Measurements from ENCODE around the gene OR3A2. TPM values are rescaled to one million over a fixed set of nuclear protein-coding genes. Genes with fewer than 3 reads are reported as not detected.

OR3A2 gene
- total and polyA plus RNA-seq, 9 of the 15 experiments (the other 6 are each of a cell fraction or from before 2014, with no cell fraction given): not detected

DNA sequence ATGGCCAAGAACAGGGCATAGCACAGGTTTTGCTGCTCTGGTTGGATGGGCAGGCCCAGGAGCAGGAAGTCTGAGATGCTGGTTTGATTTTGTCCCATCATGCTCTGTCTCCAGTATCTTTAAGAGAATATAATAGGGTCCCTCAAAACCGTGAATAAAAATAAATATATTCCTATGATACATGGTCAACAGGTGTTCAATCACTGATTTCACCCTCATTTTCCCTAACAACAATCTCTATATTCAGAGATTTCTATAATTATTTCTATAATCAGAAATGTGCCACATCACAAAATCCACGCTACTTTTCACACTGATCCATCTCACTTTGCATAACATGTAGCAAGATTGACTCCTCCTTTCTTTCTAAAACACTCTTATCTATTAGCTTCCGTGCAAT, 47.6 kb upstream of the OR3A2 start, which contains the start of gene OR1E2:
Gene OR1E2, minus strand, starts transcription at position 101 of the 400 bp plus-strand sequence. Its CDS starts 0 bp downstream, at position 101.
- TF ChIP-seq, protein P1, sequence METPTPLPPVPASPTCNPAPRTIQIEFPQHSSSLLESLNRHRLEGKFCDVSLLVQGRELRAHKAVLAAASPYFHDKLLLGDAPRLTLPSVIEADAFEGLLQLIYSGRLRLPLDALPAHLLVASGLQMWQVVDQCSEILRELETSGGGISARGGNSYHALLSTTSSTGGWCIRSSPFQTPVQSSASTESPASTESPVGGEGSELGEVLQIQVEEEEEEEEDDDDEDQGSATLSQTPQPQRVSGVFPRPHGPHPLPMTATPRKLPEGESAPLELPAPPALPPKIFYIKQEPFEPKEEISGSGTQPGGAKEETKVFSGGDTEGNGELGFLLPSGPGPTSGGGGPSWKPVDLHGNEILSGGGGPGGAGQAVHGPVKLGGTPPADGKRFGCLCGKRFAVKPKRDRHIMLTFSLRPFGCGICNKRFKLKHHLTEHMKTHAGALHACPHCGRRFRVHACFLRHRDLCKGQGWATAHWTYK (CRISPR knock-in tag; IDR thresholded peaks at IDR 0.05): no peak
- TF ChIP-seq MTA1 (IDR thresholded peaks at IDR 0.05; ENCODE audit: borderline replicate concordance) (no peak), MYBL2 (IDR thresholded peaks at IDR 0.05; ENCODE audit: low read depth) (no peak), MYBL2 (CRISPR knock-in tag; IDR thresholded peaks at IDR 0.05; ENCODE audit: borderline replicate concordance) (no peak), DNMT1 (IDR thresholded peaks at IDR 0.05) (no peak), DDX20 (tag; IDR thresholded peaks at IDR 0.05; ENCODE audit: low read depth) (no peak), LARP7 (IDR thresholded peaks at IDR 0.05) (no peak), CBX1 (IDR thresholded peaks at IDR 0.05; ENCODE audit: low read depth) (no peak), GTF2A2 (tag; IDR thresholded peaks at IDR 0.05) (no peak), SUPT5H (IDR thresholded peaks at IDR 0.05) (no peak)
- TF ChIP-seq, protein P2, sequence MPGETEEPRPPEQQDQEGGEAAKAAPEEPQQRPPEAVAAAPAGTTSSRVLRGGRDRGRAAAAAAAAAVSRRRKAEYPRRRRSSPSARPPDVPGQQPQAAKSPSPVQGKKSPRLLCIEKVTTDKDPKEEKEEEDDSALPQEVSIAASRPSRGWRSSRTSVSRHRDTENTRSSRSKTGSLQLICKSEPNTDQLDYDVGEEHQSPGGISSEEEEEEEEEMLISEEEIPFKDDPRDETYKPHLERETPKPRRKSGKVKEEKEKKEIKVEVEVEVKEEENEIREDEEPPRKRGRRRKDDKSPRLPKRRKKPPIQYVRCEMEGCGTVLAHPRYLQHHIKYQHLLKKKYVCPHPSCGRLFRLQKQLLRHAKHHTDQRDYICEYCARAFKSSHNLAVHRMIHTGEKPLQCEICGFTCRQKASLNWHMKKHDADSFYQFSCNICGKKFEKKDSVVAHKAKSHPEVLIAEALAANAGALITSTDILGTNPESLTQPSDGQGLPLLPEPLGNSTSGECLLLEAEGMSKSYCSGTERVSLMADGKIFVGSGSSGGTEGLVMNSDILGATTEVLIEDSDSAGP (CRISPR knock-in tag; IDR thresholded peaks at IDR 0.05): no peak
- ChIA-PET POLR2A (no interaction called here), CTCF (ENCODE audit: low intra/inter-chr PET ratio) (no interaction called here)
- FAIRE-seq (no peak), ATAC-seq (no peak), DNase-seq (ENCODE audit: extremely low read depth in 1 of 4, low spot score in 3 of 4) (no peak)
- Histone ChIP-seq H3K27ac (ENCODE audit: extremely low read depth, low read depth, low read length) (no peak within 1 kb of the TSS), H3K4me3 (no peak within 1 kb of the TSS), H2AFZ (ENCODE audit: low read depth, low read length) (no peak within 1 kb of the TSS), H3K79me2 (ENCODE audit: control insufficient read depth, insufficient read depth, low read length) (no peaks in the 10 kb centered on the region), H3K9ac (ENCODE audit: insufficient read depth in 1 of 2, low read depth in 2 of 2, low read length in 2 of 2) (no peak within 1 kb of the TSS), H4K20me1 (replicated peaks; ENCODE audit: control insufficient read depth, insufficient read depth, low read length) (no peaks in the 10 kb centered on the region), H3K4me1 (replicated peaks in 1 of 2; ENCODE audit: control insufficient read depth in 2 of 2, insufficient read depth in 2 of 2, low read length in 2 of 2) (no peaks in the 10 kb centered on the region), H3K27me3 (ENCODE audit: control insufficient read depth in 2 of 2, insufficient read depth in 2 of 2, low read length in 2 of 2) (no peaks in the 10 kb centered on the region), H3K36me3 (ENCODE audit: control insufficient read depth, insufficient read depth, low read length) (no peaks in the 10 kb centered on the region), H3K4me2 (ENCODE audit: insufficient read depth, low read length) (no peak within 1 kb of the TSS), H3K9me3 (replicated peaks; ENCODE audit: control insufficient read depth, insufficient read depth, low read depth, low read length) (no peaks in the 10 kb centered on the region), H3K9me1 (ENCODE audit: control insufficient read depth, insufficient read depth, low read length) (no peaks in the 10 kb centered on the region)
- no TSS peak for BruUV-seq (replicated peaks)
- in situ Hi-C loops (cut with MboI) (no loop called here), intact Hi-C loops (cut with micrococcal nuclease) (no loop called here)
- 4% methylated on average over 3 of the region's 3 CpGs for WGBS (ENCODE audit: insufficient coverage, low coverage, missing lambda C conversion rate)
